HepG2 (cell line): ENCODE measurements around the gene STKLD1. TPM values are rescaled to one million over a fixed set of nuclear protein-coding genes. Genes with fewer than 3 reads are reported as not detected.

Experiments
- ATF2 ChIP-seq: sonication (generic); formaldehyde crosslinking; IDR thresholded peaks from 2 replicates; pipeline ENCODE4 v1.4.0; 2020; ENCODE audit warnings: missing genetic modification reagents
- DMTF1 ChIP-seq: sonication (generic); formaldehyde crosslinking; IDR thresholded peaks from 2 replicates; pipeline ENCODE4 v1.4.0; 2020; ENCODE audit warnings: mild to moderate bottlenecking, missing genetic modification reagents
- E2F1 ChIP-seq: sonication (generic); formaldehyde crosslinking; IDR thresholded peaks from 2 replicates; pipeline ENCODE4 v1.5.0; 2020; ENCODE audit warnings: missing genetic modification reagents
- FOXJ3 ChIP-seq: sonication (generic); formaldehyde crosslinking; IDR thresholded peaks from 2 replicates; pipeline ENCODE4 v1.4.0; 2020; ENCODE audit warnings: missing genetic modification reagents, mild to moderate bottlenecking, borderline replicate concordance
- FOXM1 ChIP-seq: sonication (generic); formaldehyde crosslinking; IDR thresholded peaks from 2 replicates; pipeline ENCODE4 v1.5.0; 2020; ENCODE audit warnings: missing genetic modification reagents
- HNRNPL ChIP-seq: fragments of 200-400 bp; formaldehyde crosslinking; IDR thresholded peaks from 2 replicates; pipeline ENCODE4 v1.6.1; 2017; ENCODE audit warnings: mild to moderate bottlenecking, low read depth, low read length
- NFRKB ChIP-seq: fragments of 450-650 bp; IDR thresholded peaks from 2 replicates; pipeline ENCODE4 v1.6.1; 2017
- NR0B2 ChIP-seq: sonication (generic); formaldehyde crosslinking; IDR thresholded peaks from 2 replicates; pipeline ENCODE4 v1.4.0; 2020; ENCODE audit warnings: mild to moderate bottlenecking, missing genetic modification reagents
- NR2F1 ChIP-seq, 2 experiments: fragments of 450-650 bp in 1 of 2; formaldehyde crosslinking in 1 of 2; IDR thresholded peaks; 2 replicates each; pipeline versions ENCODE4 v1.5.0 to v1.6.1; 2016 to 2020; ENCODE audit warnings: mild to moderate bottlenecking in 1 of 2, missing compliant biosample characterization in 1 of 2, missing genetic modification reagents in 1 of 2, moderate library complexity in 1 of 2
- SAP130 ChIP-seq: IDR thresholded peaks from 2 replicates; pipeline ENCODE4 v1.6.1; 2016; ENCODE audit warnings: low read depth
- SMAD3 ChIP-seq: sonication (generic); formaldehyde crosslinking; IDR thresholded peaks from 2 replicates; pipeline ENCODE4 v1.4.0; 2020; ENCODE audit warnings: missing genetic modification reagents
- SNAPC5 ChIP-seq: sonication (generic); formaldehyde crosslinking; IDR thresholded peaks from 2 replicates; pipeline ENCODE4 v1.8.1; 2023; ENCODE audit warnings: mild to moderate bottlenecking, missing genetic modification reagents, borderline replicate concordance
- SRY ChIP-seq: sonication (generic); formaldehyde crosslinking; IDR thresholded peaks from 2 replicates; pipeline ENCODE4 v1.8.0; 2022; ENCODE audit warnings: mild to moderate bottlenecking, missing genetic modification reagents
- TFAP4 ChIP-seq: sonication (generic); IDR thresholded peaks from 2 replicates; pipeline ENCODE4 v1.6.1; 2016; ENCODE audit warnings: low read depth, borderline replicate concordance
- ZBTB25 ChIP-seq: IDR thresholded peaks from 2 replicates; pipeline ENCODE4 v1.6.1; 2018; ENCODE audit warnings: missing genetic modification reagents
- ZBTB7B ChIP-seq: sonication (generic); formaldehyde crosslinking; IDR thresholded peaks from 2 replicates; pipeline ENCODE4 v1.4.0; 2020; ENCODE audit warnings: missing genetic modification reagents
- ZFP1 ChIP-seq: IDR thresholded peaks from 2 replicates; pipeline ENCODE4 v1.6.1; 2016
- ZFP41 ChIP-seq: sonication (generic); formaldehyde crosslinking; IDR thresholded peaks from 2 replicates; pipeline ENCODE4 v1.4.0; 2020; ENCODE audit warnings: mild to moderate bottlenecking, missing genetic modification reagents, borderline replicate concordance
- ZIK1 ChIP-seq: sonication (generic); formaldehyde crosslinking; IDR thresholded peaks from 2 replicates; pipeline ENCODE4 v1.5.0; 2020; ENCODE audit warnings: mild to moderate bottlenecking, low read depth, missing genetic modification reagents, borderline replicate concordance
- ZNF180 ChIP-seq: sonication (generic); formaldehyde crosslinking; IDR thresholded peaks from 2 replicates; pipeline ENCODE4 v1.4.0; 2020; ENCODE audit warnings: low read depth, missing genetic modification reagents, borderline replicate concordance
- ZNF660 ChIP-seq: sonication (generic); formaldehyde crosslinking; IDR thresholded peaks from 2 replicates; pipeline ENCODE4 v1.5.1; 2020; ENCODE audit warnings: mild to moderate bottlenecking, low read depth, missing genetic modification reagents, borderline replicate concordance
- ZNF75D ChIP-seq: sonication (generic); formaldehyde crosslinking; IDR thresholded peaks from 2 replicates; pipeline ENCODE4 v1.8.1; 2023; ENCODE audit warnings: missing genetic modification reagents, mild to moderate bottlenecking, borderline replicate concordance
- polyA plus RNA-seq, 8 experiments: library from polyadenylated mRNA; depleted of rRNA in 3 of 8; stranded (reverse) in 7 of 8; unstranded in 1 of 8; fragments of >200 nt; fragmentation: Illumina TruSeq in 4 of 8; extraction: Trizol in 4 of 8; gene quantifications; 2 replicates each; pipeline versions ENCODE4 v1.2.1 to v1.2.3, GENCODE V29; 2011 to 2016; ENCODE audit warnings: low read depth in 4 of 8, missing spikeins in 1 of 8, mixed read lengths in 1 of 8; ENCODE audit not compliant: insufficient read depth in 1 of 8
- total RNA-seq, 5 experiments: library from RNA; depleted of rRNA; stranded (reverse); fragments of >200 nt; fragmentation: Illumina TruSeq; extraction: Trizol; gene quantifications; 2 replicates each; pipeline ENCODE4 v1.2.3, GENCODE V29; 2016; ENCODE audit warnings: low read depth in 1 of 5

Gene STKLD1
- total and polyA plus RNA-seq, 2 of the 13 experiments (the other 11 are each of a cell fraction or from before 2014, with no cell fraction given): 1.5 to 2.2 TPM

- TF ChIP-seq ZNF660 (CRISPR knock-in tag) (peak; percentile 45; the same call in 1 of the 2 replicates), ZIK1 (CRISPR knock-in tag) (no peak), ZNF75D (CRISPR knock-in tag) (no peak), ATF2 (peak; percentile 65; the same call in 1 of the 2 replicates), SRY (no peak; the same call in none of the 2 replicates), SMAD3 (peak; percentile 69; the same call in 1 of the 2 replicates), ZNF180 (CRISPR knock-in tag) (no peak), TFAP4 (no peak), SAP130 (CRISPR knock-in tag) (peak; percentile 83), NFRKB (peak; percentile 66; the same call in 1 of the 2 replicates), FOXJ3 (CRISPR knock-in tag) (no peak), NR2F1 (CRISPR knock-in tag; IDR thresholded peaks at IDR 0.05) (0 out of 4 replicates have a peak, but pooled peaks of 1 of the 2 experiments have one; percentile 26), ZBTB7B (CRISPR knock-in tag) (no peak), NR0B2 (CRISPR knock-in tag) (no peak), SNAPC5 (CRISPR knock-in tag) (no peak), ZBTB25 (CRISPR knock-in tag) (peak; percentile 64; the same call in 1 of the 2 replicates), HNRNPL (0 out of 2 replicates have a peak, but pooled peaks have one; percentile 54), ZFP1 (no peak), DMTF1 (CRISPR knock-in tag) (no peak), E2F1 (CRISPR knock-in tag) (no peak; the same call in 1 of the 2 replicates), ZFP41 (no peak), FOXM1 (no peak)
Observed at GRCh38 chr9:133347985-133348717, 28.0 kb upstream of the STKLD1 start, which contains the start of the genes MED22 and RPL7A (continued).
